Measurements from ENCODE around the gene SYT2.

- TF ChIP-seq CTCF (IDR thresholded peaks at IDR 0.05) (no peak), POLR2A (IDR thresholded peaks at IDR 0.05) (no peak)
These were observed 49.0 kb downstream of the SYT2 start for GRCh38 chr1:202661136-202661845.
